GM23248 (cell line): ENCODE measurements around the gene TSHZ2. TPM values are rescaled to one million over a fixed set of nuclear protein-coding genes. Genes with fewer than 3 reads are reported as not detected.

Experiments
- DNase-seq: peaks from one replicate; pipeline ENCODE4 v3.0.0-alpha.2; 2015
- H2AFZ ChIP-seq: fragments of 200-600 bp; sonication (generic); 2 replicates; pipeline ENCODE4 v1.6.1; 2016; ENCODE audit warnings: antibody characterized with exemption
- H3F3A ChIP-seq: fragments of 200-600 bp; sonication (generic); 2 replicates; pipeline ENCODE4 v1.6.1; 2016; ENCODE audit warnings: mild to moderate bottlenecking, antibody characterized with exemption, mixed run types; ENCODE audit not compliant: insufficient read depth
- H3K27ac ChIP-seq: fragments of 200-600 bp; sonication (generic); 2 replicates; pipeline ENCODE4 v1.5.1; 2016; ENCODE audit warnings: mild to moderate bottlenecking
- H3K27me3 ChIP-seq: fragments of 200-600 bp; sonication (generic); replicated peaks from 2 replicates; pipeline ENCODE4 v1.6.1; 2016; ENCODE audit warnings: mild to moderate bottlenecking; ENCODE audit not compliant: insufficient read depth
- H3K36me3 ChIP-seq: fragments of 200-600 bp; sonication (generic); 2 replicates; pipeline ENCODE4 v1.6.1; 2016; ENCODE audit warnings: low read depth, mild to moderate bottlenecking
- H3K4me1 ChIP-seq: fragments of 200-600 bp; sonication (generic); 2 replicates; pipeline ENCODE4 v1.6.1; 2016; ENCODE audit warnings: mild to moderate bottlenecking; ENCODE audit not compliant: insufficient read depth
- H3K4me2 ChIP-seq: fragments of 200-600 bp; sonication (generic); one replicate; pipeline ENCODE4 v1.6.1; 2016; ENCODE audit warnings: mild to moderate bottlenecking; ENCODE audit not compliant: unreplicated experiment
- H3K4me3 ChIP-seq: fragments of 200-600 bp; sonication (generic); 2 replicates; pipeline ENCODE4 v1.5.1; 2016; ENCODE audit warnings: mild to moderate bottlenecking
- H3K79me2 ChIP-seq: fragments of 200-600 bp; sonication (generic); 2 replicates; pipeline ENCODE4 v1.6.1; 2016; ENCODE audit warnings: mild to moderate bottlenecking; ENCODE audit not compliant: insufficient read depth
- H3K9ac ChIP-seq: fragments of 200-600 bp; sonication (generic); 2 replicates; pipeline ENCODE4 v1.6.1; 2016; ENCODE audit warnings: mild to moderate bottlenecking
- H3K9me2 ChIP-seq: fragments of 200-600 bp; sonication (generic); 2 replicates; pipeline ENCODE4 v1.6.1; 2016; ENCODE audit warnings: mixed run types, mild to moderate bottlenecking, moderate library complexity; ENCODE audit not compliant: insufficient read depth
- H3K9me3 ChIP-seq: fragments of 200-600 bp; sonication (generic); one replicate; pipeline ENCODE4 v1.6.1; 2017; ENCODE audit warnings: low read depth
- H4K20me1 ChIP-seq: fragments of 200-600 bp; sonication (generic); 2 replicates; pipeline ENCODE4 v1.6.0; 2016; ENCODE audit not compliant: insufficient read depth
- EZH2 ChIP-seq: fragments of 200-600 bp; sonication (generic); IDR thresholded peaks from 2 replicates; pipeline ENCODE4 v1.6.1; 2018; ENCODE audit warnings: antibody characterized with exemption, mild to moderate bottlenecking; ENCODE audit not compliant: insufficient read depth, poor library complexity, severe bottlenecking
- EZH2phosphoT487 ChIP-seq: fragments of 200-600 bp; sonication (generic); IDR thresholded peaks from 2 replicates; pipeline ENCODE4 v1.6.1; 2018; ENCODE audit warnings: antibody characterized with exemption, moderate library complexity, mild to moderate bottlenecking, low read depth; ENCODE audit not compliant: insufficient read depth
- WGBS, 2 experiments: methylation state at CpG; one replicate each; pipeline ENCODE4 v1.1.6; 2015 to 2017; ENCODE audit warnings: low lambda C conversion rate in 2 of 2, low coverage in 1 of 2; ENCODE audit errors: missing lambda C conversion rate in 2 of 2; 5-methylcytosine and 5-hydroxymethylcytosine counted together
- in situ Hi-C: fragments of 300-500 bp; cut with MboI; formaldehyde crosslinking; loops from 2 replicates; pipeline ENCODE4 v1.15.0; 2020
- polyA plus RNA-seq: library from polyadenylated mRNA; unstranded; fragments of >200 nt; fragmentation: Nextera tagmentation; extraction: Ambion mirVana; gene quantifications from 2 replicates; pipeline ENCODE4 v1.2.1, GENCODE V29; 2016
- total RNA-seq: library from RNA; depleted of rRNA; stranded (reverse); fragments of >200 nt; shearing (Covaris generic); gene quantifications from 2 replicates; pipeline ENCODE4 v1.2.3, GENCODE V29; 2014

Gene TSHZ2
- total and polyA plus RNA-seq, 2 experiments from 2014 or later, result 4.5 to 13.4 TPM

- no peaks in the 10 kb centered on the region for H3K9me2 ChIP-seq
- no peaks in the 10 kb centered on the region for H3K27me3 ChIP-seq
- WGBS, 2 experiments, result 34 to 40% methylated on average over 4 of the region's 4 CpGs
- no peaks in the 10 kb centered on the region for H3K9me3 ChIP-seq
- TF ChIP-seq EZH2phosphoT487 (no peak), EZH2 (no peak)
- no peaks in the 10 kb centered on the region for H3K79me2 ChIP-seq
- H3K27ac ChIP-seq, result no peak overlapping the region
- H3K4me1 ChIP-seq, result no peaks in the 10 kb centered on the region
- no peaks in the 10 kb centered on the region for H3F3A ChIP-seq
- no peak overlapping the region for H2AFZ ChIP-seq
- H3K36me3 ChIP-seq, result no peaks in the 10 kb centered on the region
- DNase-seq, result no peak
- in situ Hi-C loops, result no loop called here
- no peaks in the 10 kb centered on the region for H4K20me1 ChIP-seq
- H3K4me2 ChIP-seq, result no peak overlapping the region
- H3K4me3 ChIP-seq, result no peak overlapping the region
- H3K9ac ChIP-seq, result no peak overlapping the region
These were observed 407.6 kb downstream of the TSHZ2 start for GRCh38 chr20:53379833-53380120.

- H3K4me3 ChIP-seq, result no peak overlapping the region
- H3F3A ChIP-seq, result no peaks in the 10 kb centered on the region
- no peak overlapping the region for H2AFZ ChIP-seq
- H3K36me3 ChIP-seq, result no peaks in the 10 kb centered on the region
- H3K4me1 ChIP-seq, result no peaks in the 10 kb centered on the region
- no peak for DNase-seq
- WGBS, 2 experiments, result 70 to 72% methylated on average over 3 of the region's 3 CpGs
- no peak overlapping the region for H3K4me2 ChIP-seq
- no peaks in the 10 kb centered on the region for H3K9me2 ChIP-seq
- TF ChIP-seq EZH2, result no peak
- TF ChIP-seq EZH2phosphoT487, result no peak
- no peak overlapping the region for H3K27ac ChIP-seq
- no peaks in the 10 kb centered on the region for H3K79me2 ChIP-seq
- in situ Hi-C loops, result no loop called here
- H4K20me1 ChIP-seq, result no peaks in the 10 kb centered on the region
- H3K27me3 ChIP-seq, result no peaks in the 10 kb centered on the region
- no peak overlapping the region for H3K9ac ChIP-seq
- no peaks in the 10 kb centered on the region for H3K9me3 ChIP-seq
These were observed 409.6 kb downstream of the TSHZ2 start for GRCh38 chr20:53381568-53382262.

- no peaks in the 10 kb centered on the region for H3K79me2 ChIP-seq
- no peak overlapping the region for H3K9ac ChIP-seq
- no peaks in the 10 kb centered on the region for H3K9me2 ChIP-seq
- no peaks in the 10 kb centered on the region for H3K36me3 ChIP-seq
- TF ChIP-seq EZH2phosphoT487, result no peak
- no peak for TF ChIP-seq EZH2
- no peak overlapping the region for H3K27ac ChIP-seq
- H3K4me1 ChIP-seq, result no peaks in the 10 kb centered on the region
- DNase-seq, result no peak
- no peaks in the 10 kb centered on the region for H3K27me3 ChIP-seq
- H3K9me3 ChIP-seq, result no peaks in the 10 kb centered on the region
- no peak overlapping the region for H3K4me3 ChIP-seq
- H4K20me1 ChIP-seq, result no peaks in the 10 kb centered on the region
- in situ Hi-C loops, result no loop called here
- H3K4me2 ChIP-seq, result no peak overlapping the region
- WGBS, 2 experiments, result 64 to 74% methylated on average over 7 of the region's 7 CpGs
- no peaks in the 10 kb centered on the region for H3F3A ChIP-seq
- H2AFZ ChIP-seq, result no peak overlapping the region
These were observed 410.2 kb downstream of the TSHZ2 start for GRCh38 chr20:53382263-53382844.

- Histone ChIP-seq H3K4me3 (no peak overlapping the region), H2AFZ (no peak overlapping the region), H4K20me1 (no peaks in the 10 kb centered on the region), H3K27ac (no peak overlapping the region), H3K9ac (no peak overlapping the region), H3K4me2 (no peak overlapping the region), H3K36me3 (no peaks in the 10 kb centered on the region), H3K9me2 (no peaks in the 10 kb centered on the region), H3K79me2 (no peaks in the 10 kb centered on the region), H3K9me3 (no peaks in the 10 kb centered on the region), H3K4me1 (no peaks in the 10 kb centered on the region), H3K27me3 (no peaks in the 10 kb centered on the region), H3F3A (no peaks in the 10 kb centered on the region)
- no peak for TF ChIP-seq EZH2phosphoT487
- TF ChIP-seq EZH2, result no peak
- WGBS, 2 experiments, result 79 to 82% methylated on average over 8 of the region's 8 CpGs
- no peak for DNase-seq
- in situ Hi-C loops, result no loop called here
These were observed 411.8 kb downstream of the TSHZ2 start for GRCh38 chr20:53383916-53384315.

DNA sequence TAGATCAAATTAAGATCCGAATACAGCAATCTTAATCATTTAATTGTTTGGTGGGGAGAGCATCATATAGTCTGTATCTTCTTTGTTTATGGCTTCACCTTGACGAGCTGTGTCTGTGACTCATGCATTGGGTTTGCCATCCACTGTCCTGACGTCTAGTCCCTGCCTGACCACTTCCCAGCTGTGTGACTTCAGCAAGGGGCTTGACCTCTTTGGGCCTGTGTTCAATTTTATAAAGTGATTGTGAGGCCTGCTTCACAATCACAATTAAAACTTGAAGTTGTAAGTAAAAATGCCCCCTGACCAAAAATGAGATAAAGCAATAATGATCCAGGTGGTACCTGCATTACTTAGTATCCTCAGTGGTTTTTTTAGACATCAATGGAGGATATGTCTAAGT is 412.2 kb downstream of the TSHZ2 start:
- no peak overlapping the region for H3K9ac ChIP-seq
- H4K20me1 ChIP-seq, result no peaks in the 10 kb centered on the region
- TF ChIP-seq EZH2phosphoT487, result no peak
- TF ChIP-seq EZH2, result no peak
- no peaks in the 10 kb centered on the region for H3K4me1 ChIP-seq
- no peaks in the 10 kb centered on the region for H3F3A ChIP-seq
- H3K4me3 ChIP-seq, result no peak overlapping the region
- H3K79me2 ChIP-seq, result no peaks in the 10 kb centered on the region
- H3K36me3 ChIP-seq, result no peaks in the 10 kb centered on the region
- no peaks in the 10 kb centered on the region for H3K27me3 ChIP-seq
- no peaks in the 10 kb centered on the region for H3K9me3 ChIP-seq
- no peak overlapping the region for H3K4me2 ChIP-seq
- H3K27ac ChIP-seq, result no peak overlapping the region
- H2AFZ ChIP-seq, result no peak overlapping the region
- WGBS, 2 experiments, result 78 to 89% methylated on average over 3 of the region's 3 CpGs
- H3K9me2 ChIP-seq, result no peaks in the 10 kb centered on the region
- in situ Hi-C loops, result no loop called here
- DNase-seq, result no peak
